Activated CD8-positive, alpha-beta memory T cell treated with anti-CD3 and anti-CD28 coated beads, Interleukin-2, amount 10 ng/mL, durations not matched to agents 7 days and 5 days (primary cell): ENCODE measurements around the gene EFHC1. TPM values are rescaled to one million over a fixed set of nuclear protein-coding genes. Genes with fewer than 3 reads are reported as not detected.

Experiments used
- ATAC-seq: fragments of 150-1000 bp; cut with Tn5 transposase; one replicate; pipeline ENCODE4 v1.10.0; 2021; ENCODE audit warnings: moderate library complexity
- CTCF ChIA-PET: fragments of 350-600 bp; sonication (Branson Sonifier 250); formaldehyde crosslinking; loops from one replicate; lab custom pipeline; 2021; ENCODE audit warnings: antibody characterized with exemption; lab: Charles Lee
- DNase-seq: peaks from one replicate; pipeline ENCODE4 v3.0.0-alpha.2; 2020
- H3K27ac Mint-ChIP-seq: one replicate; pipeline ENCODE4 v1.8.0; 2021; ENCODE audit warnings: mild to moderate bottlenecking, mixed read lengths
- H3K27me3 Mint-ChIP-seq: one replicate; pipeline ENCODE4 v1.8.0; 2021; ENCODE audit warnings: mixed read lengths
- H3K36me3 Mint-ChIP-seq: one replicate; pipeline ENCODE4 v1.8.0; 2021; ENCODE audit warnings: mild to moderate bottlenecking, mixed read lengths
- H3K4me1 Mint-ChIP-seq: one replicate; pipeline ENCODE4 v1.8.0; 2021; ENCODE audit warnings: mixed read lengths
- H3K4me3 Mint-ChIP-seq: one replicate; pipeline ENCODE4 v1.8.0; 2021; ENCODE audit warnings: mild to moderate bottlenecking, moderate library complexity, mixed read lengths
- H3K9me3 Mint-ChIP-seq: one replicate; pipeline ENCODE4 v1.8.0; 2022; ENCODE audit warnings: low read depth, mixed read lengths
- total RNA-seq, 2 experiments: library from RNA; stranded (reverse); gene quantifications; one replicate each; pipeline ENCODE4 v1.2.3, GENCODE V29; 2021

Gene EFHC1
- total RNA-seq, 2 experiments from 2014 or later, result 1.7 to 2.1 TPM

DNA sequence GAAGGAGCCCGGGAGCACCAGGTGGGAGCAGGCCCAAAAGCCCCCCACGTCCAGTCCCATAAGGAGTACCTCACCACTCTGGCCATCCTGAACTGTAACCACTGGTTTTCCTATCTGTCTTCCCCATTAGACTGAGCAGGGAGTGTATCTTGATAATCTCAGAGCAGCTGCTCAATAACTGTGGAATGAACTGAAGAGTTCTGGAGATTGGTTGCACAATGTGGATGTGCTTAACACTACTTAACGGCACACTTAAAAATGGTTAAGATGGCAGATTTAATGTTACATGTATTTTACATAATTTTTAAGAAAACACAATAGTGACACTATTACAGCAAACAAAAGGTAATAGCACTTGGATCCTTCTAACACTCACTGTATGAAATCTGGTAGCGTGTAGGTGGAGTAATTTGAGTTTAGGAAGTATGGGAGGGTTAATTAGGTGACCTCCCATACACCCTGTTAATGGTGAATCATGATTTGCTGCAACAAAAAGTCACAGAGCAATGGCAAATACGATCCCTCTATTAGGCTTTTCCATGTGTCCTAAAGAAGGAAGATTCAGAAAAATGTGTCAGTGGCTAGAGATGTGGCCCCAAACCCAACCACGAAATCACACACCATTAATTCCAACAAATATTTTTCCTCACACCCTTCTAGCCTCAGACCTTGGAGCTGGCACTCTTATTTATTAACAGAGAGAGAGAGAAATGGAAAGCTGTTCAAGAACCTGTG, 138.3 kb downstream of the EFHC1 start:
- H3K36me3 Mint-ChIP-seq, result no peaks in the 10 kb centered on the region
- H3K9me3 Mint-ChIP-seq, result no peaks in the 10 kb centered on the region
- H3K27ac Mint-ChIP-seq, result no peak overlapping the region
- H3K4me1 Mint-ChIP-seq, result no peaks in the 10 kb centered on the region
- H3K4me3 Mint-ChIP-seq, result no peak overlapping the region
- ATAC-seq (no peak), DNase-seq (no peak)
- no peaks in the 10 kb centered on the region for H3K27me3 Mint-ChIP-seq
- CTCF ChIA-PET, result no interaction called here

DNA sequence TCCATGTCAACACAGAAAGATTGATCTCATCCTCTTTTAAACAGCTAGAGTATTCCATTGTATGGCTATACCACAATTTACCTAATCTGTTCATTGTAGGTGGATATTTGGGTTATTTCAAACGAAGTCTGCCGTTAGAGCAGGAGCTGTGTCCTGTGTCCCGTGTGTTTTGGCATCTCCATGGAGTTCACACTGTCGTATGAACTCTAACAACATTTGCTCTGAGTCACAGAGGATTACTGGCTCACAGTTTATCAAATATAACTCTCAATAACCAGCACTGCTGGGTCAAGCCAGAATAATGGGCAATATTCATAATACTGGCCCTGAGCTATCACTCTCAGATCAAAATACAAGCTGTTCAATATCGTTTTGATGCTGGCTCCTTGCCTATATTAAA, 140.3 kb downstream of the EFHC1 start:
- H3K9me3 Mint-ChIP-seq, result no peaks in the 10 kb centered on the region
- H3K27ac Mint-ChIP-seq, result no peak overlapping the region
- H3K4me3 Mint-ChIP-seq, result no peak overlapping the region
- no peaks in the 10 kb centered on the region for H3K36me3 Mint-ChIP-seq
- ATAC-seq (no peak), DNase-seq (no peak)
- CTCF ChIA-PET, result interaction anchor here (1.0 kb wide), 1 partner anchor 16 kb away, joined by 3 read pairs; the partner anchor contains the start of gene TRAM2
- H3K4me1 Mint-ChIP-seq, result peaks cover under 1% of the 10 kb centered on the region
- H3K27me3 Mint-ChIP-seq, result no peaks in the 10 kb centered on the region

DNA sequence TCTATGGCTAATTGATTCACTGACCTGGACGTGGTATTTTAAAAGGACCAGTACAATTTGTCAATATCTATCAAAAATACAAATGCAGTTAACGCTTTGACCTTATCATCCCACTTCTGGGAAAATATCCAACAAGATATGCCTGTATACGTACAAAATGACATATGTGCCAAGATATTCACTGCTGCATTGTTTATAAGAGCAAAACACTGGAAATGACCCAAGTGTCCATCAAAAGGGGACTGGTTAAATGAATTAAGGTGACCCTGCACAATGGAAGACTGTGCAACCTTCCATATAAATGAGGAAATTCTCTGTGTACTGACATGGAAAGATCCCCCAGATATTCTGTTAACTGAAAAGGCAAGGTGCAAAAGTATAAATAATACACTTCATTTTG, 142.8 kb downstream of the EFHC1 start:
- Mint-ChIP-seq H3K27me3 (no peaks in the 10 kb centered on the region), H3K27ac (no peak overlapping the region), H3K9me3 (no peaks in the 10 kb centered on the region), H3K4me1 (peaks cover 13% of the 10 kb centered on the region), H3K36me3 (no peaks in the 10 kb centered on the region), H3K4me3 (no peak overlapping the region)
- no peak for DNase-seq
- ATAC-seq, result no peak
- CTCF ChIA-PET, result interaction anchor here (0.6 to 1.1 kb wide), 2 partner anchors 13 to 521 kb away, joined by 3 to 4 read pairs; partner anchors contain the start of gene TRAM2

DNA sequence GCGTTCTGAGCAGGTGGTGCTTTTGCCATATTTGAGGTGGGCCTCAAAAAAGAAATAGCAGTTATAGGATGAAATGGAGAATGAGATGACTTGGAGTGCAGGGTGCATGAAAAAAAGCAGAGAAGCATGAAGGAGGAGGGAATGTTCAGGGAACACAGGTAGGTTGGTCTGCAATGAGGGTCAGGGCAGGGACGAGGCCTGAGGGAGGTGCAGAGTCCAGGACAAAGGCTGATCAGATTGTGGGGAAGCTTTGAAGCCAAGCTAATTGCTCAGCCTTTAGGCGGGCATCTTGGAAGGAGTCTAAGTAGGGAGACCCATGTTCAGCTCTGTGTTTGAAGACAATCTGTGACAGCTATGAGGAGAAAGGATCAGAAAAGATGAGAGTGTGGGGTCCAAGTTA, 144.7 kb downstream of the EFHC1 start:
- DNase-seq (no peak), ATAC-seq (no peak)
- CTCF ChIA-PET, result no interaction called here
- Mint-ChIP-seq H3K4me3 (no peak overlapping the region), H3K36me3 (no peaks in the 10 kb centered on the region), H3K27me3 (no peaks in the 10 kb centered on the region), H3K9me3 (no peaks in the 10 kb centered on the region), H3K4me1 (peaks cover 13% of the 10 kb centered on the region), H3K27ac (no peak overlapping the region)

DNA sequence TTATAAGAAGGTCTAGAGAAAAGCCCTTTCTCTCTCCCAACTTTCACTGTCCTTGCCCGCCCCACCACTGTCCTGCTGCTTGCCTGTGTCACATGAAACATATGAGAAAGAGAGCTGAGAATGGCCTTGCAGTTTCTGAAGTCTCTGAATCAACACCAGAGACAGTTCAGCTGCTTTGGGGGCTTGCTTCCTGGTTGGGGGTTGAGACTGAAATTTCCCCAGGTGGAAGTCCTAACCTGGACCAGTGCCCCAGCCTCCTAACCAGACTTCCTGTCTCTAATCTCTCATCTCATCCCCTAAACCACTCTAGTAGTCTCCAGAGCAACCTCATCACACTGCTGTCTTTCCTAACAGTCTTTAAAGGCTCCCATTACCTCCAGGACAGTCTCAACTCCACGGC, 146.1 kb downstream of the EFHC1 start:
- Mint-ChIP-seq H3K27ac (no peak overlapping the region), H3K27me3 (no peaks in the 10 kb centered on the region), H3K36me3 (no peaks in the 10 kb centered on the region), H3K4me3 (no peak overlapping the region), H3K4me1 (peaks cover 13% of the 10 kb centered on the region), H3K9me3 (no peaks in the 10 kb centered on the region)
- CTCF ChIA-PET, result interaction anchor here (1.5 kb wide), 1 partner anchor 151 kb away, joined by 3 read pairs; no protein-coding TSS in a partner anchor
- DNase-seq, result no peak
- ATAC-seq, result peak; percentile 23

DNA sequence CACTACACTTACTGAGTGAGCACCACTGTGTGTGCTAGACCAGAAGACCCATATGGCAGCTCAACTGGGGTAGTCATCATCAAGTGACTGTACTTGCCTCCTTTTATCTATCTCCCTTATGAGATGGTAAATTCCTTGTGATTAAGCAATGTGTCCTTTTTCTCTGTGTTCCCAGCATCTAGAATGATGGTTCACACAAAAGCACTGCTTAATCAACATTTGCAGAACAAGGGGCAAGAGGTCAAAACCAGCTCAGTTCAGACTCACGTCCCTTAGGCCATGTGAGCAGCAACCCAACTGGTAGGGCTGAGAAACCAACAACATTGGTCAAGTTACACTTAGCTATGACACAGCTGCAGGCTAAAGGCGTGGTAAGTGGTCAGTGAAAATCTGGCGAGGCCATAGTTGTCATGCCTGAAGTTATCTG, 146.7 kb downstream of the EFHC1 start:
- CTCF ChIA-PET, result interaction anchor here (0.7 to 1.5 kb wide), 3 partner anchors 85 to 152 kb away, joined by 3 read pairs; no protein-coding TSS in a partner anchor
- DNase-seq (no peak), ATAC-seq (no peak)
- Mint-ChIP-seq H3K9me3 (no peaks in the 10 kb centered on the region), H3K4me3 (no peak overlapping the region), H3K27ac (no peak overlapping the region), H3K4me1 (peaks cover 13% of the 10 kb centered on the region), H3K36me3 (no peaks in the 10 kb centered on the region), H3K27me3 (no peaks in the 10 kb centered on the region)

DNA sequence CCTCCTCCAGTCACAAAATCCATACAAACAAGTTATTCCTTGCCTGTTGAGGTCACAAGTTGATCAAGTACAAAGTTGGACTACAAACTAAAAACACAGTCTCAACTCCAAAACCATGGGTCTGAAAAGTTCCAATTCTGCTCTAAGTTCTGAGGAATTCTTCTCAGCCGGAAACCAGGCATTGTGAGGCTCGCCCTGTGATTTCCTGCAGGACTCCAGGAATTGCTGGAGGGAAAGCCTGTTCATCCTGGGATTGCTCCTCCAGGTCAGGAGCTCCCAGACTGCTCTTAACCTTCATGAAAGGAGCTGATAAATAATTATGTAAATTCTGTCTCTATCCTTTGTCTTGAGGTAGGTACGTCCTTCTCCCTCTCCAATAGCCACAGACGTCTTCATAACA, 148.2 kb downstream of the EFHC1 start:
- Mint-ChIP-seq H3K27me3 (no peaks in the 10 kb centered on the region), H3K4me1 (peaks cover 18% of the 10 kb centered on the region), H3K9me3 (no peaks in the 10 kb centered on the region), H3K4me3 (no peak overlapping the region), H3K27ac (no peak overlapping the region), H3K36me3 (no peaks in the 10 kb centered on the region)
- DNase-seq (no peak), ATAC-seq (no peak)
- CTCF ChIA-PET, result no interaction called here

DNA sequence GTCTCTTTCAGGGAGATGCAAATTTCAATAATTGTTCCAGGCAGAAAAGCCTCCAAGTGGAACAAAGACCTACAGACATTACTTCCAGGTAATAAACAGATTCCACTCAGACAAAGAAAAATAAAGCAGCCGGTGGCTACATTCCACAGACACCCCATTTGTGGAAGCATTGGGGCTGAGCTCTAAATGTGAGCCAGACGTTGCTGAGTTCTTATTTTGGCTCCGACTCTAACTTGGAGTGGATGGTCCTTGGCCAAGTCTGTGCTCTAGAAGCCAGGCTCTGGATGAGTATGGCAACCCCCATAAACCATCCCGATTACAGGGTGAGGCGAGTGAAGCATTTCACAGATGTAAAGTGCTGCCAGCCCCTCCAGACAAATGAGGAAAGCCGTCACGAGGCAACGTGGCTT, 150.2 kb downstream of the EFHC1 start:
- peaks cover 33% of the 10 kb centered on the region for H3K4me1 Mint-ChIP-seq
- no peak overlapping the region for H3K4me3 Mint-ChIP-seq
- CTCF ChIA-PET, result interaction anchor here (0.7 kb wide), 1 partner anchor 153 kb away, joined by 3 read pairs; no protein-coding TSS in a partner anchor
- no peak for ATAC-seq
- H3K36me3 Mint-ChIP-seq, result peaks cover 2% of the 10 kb centered on the region
- H3K27me3 Mint-ChIP-seq, result peaks cover 3% of the 10 kb centered on the region
- H3K27ac Mint-ChIP-seq, result no peak overlapping the region
- no peaks in the 10 kb centered on the region for H3K9me3 Mint-ChIP-seq
- DNase-seq, result no peak

DNA sequence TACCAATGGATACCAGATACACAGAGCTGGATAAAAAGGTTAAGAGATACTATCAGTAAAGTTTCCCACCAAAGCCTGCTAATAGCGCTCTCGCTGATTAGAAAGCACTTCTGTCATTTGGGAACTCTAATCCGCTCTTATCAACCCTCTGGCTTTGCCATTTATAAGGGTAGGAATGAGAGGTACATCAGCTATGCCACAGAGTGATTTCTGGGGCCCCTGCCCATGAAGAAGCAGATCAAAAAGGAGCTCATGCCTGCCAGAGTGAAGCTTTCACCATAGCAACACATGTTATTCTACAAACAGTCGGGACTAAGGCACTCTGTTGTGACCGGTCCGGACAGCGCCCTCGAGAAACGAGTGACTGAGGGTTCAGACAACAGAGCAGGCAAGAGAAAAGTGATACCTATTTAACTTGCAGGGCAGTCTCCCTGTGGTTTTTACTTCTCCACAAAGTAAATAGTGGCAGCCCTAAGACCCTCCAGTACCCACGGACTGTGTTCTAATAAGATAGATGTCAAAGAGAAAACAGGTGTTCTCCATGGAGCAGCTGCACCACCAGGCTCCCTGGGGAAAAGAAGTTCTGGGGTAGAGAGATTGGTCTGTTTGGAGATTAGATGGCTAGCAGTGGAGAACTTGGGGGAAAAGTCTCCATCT, 151.1 kb downstream of the EFHC1 start:
- no peak overlapping the region for H3K27ac Mint-ChIP-seq
- H3K27me3 Mint-ChIP-seq, result peaks cover 12% of the 10 kb centered on the region
- no peak overlapping the region for H3K4me3 Mint-ChIP-seq
- H3K9me3 Mint-ChIP-seq, result no peaks in the 10 kb centered on the region
- ATAC-seq (no peak), DNase-seq (no peak)
- H3K36me3 Mint-ChIP-seq, result peaks cover 2% of the 10 kb centered on the region
- CTCF ChIA-PET, result interaction anchor here (0.7 to 1.1 kb wide), 2 partner anchors 19 to 92 kb away, joined by 3 read pairs; no protein-coding TSS in a partner anchor
- H3K4me1 Mint-ChIP-seq, result peaks cover 35% of the 10 kb centered on the region

DNA sequence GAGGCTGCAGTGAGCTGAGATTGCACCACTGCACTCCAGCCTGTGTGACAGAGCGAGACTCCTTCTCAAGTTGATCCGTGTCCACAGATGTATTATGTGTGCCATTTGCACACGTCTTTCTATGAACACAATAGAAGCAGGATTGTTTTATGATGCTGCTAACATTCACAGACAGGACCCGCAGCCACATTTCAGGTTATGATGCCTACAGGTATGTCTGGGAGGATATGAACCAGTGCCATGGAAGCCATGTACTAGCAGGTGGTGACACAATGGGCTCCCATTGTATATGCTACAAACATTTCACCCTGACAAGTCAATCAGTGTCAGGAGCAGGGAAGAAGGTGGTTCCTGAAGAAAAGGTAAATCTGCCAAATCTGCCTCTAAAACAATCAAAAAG, 152.4 kb downstream of the EFHC1 start:
- CTCF ChIA-PET, result interaction anchor here (1.1 kb wide), 1 partner anchor 91 kb away, joined by 3 read pairs; no protein-coding TSS in a partner anchor

DNA sequence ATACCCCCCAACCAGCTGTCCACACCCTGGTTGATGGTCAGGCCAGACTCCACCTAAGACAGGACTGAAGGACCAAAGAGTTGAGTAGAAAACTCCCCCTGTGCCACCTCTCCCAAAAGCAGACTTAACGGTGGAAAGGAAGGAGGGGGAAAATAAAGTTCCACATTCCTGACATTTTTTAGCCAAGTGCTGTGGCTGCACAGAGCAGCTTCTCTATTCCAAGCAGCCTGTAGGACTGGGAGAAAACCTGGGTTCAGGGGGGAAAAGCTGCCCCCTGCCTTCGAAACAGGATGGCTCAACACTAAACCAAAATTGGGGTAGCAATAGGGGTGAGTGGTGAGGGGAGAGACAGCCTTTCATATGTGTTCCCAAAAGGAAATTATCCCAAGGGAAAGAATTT, 153.2 kb downstream of the EFHC1 start:
- Mint-ChIP-seq H3K4me3 (no peak overlapping the region), H3K27me3 (peaks cover 20% of the 10 kb centered on the region), H3K27ac (no peak overlapping the region), H3K4me1 (peaks cover 39% of the 10 kb centered on the region), H3K36me3 (peaks cover 2% of the 10 kb centered on the region), H3K9me3 (no peaks in the 10 kb centered on the region)
- CTCF ChIA-PET, result no interaction called here
- no peak for ATAC-seq
- DNase-seq, result no peak

More for the DNA sequence above, 152.4 kb downstream of the EFHC1 start:
- no peak for DNase-seq
- no peaks in the 10 kb centered on the region for H3K9me3 Mint-ChIP-seq
- peaks cover 36% of the 10 kb centered on the region for H3K4me1 Mint-ChIP-seq
- H3K36me3 Mint-ChIP-seq, result peaks cover 2% of the 10 kb centered on the region
- H3K4me3 Mint-ChIP-seq, result no peak overlapping the region
- ATAC-seq, result no peak
- H3K27me3 Mint-ChIP-seq, result peaks cover 18% of the 10 kb centered on the region
- no peak overlapping the region for H3K27ac Mint-ChIP-seq
